GM12891 (cell line): ENCODE measurements around the gene DAZAP1.

Experiments
- POLR2AphosphoS5 ChIP-seq: IDR thresholded peaks from 2 replicates; pipeline ENCODE4 v1.6.1; 2011; ENCODE audit warnings: low read depth, low read length, control low read depth
- TAF1 ChIP-seq: IDR thresholded peaks from 2 replicates; pipeline ENCODE4 v1.6.1; 2011; ENCODE audit warnings: low read depth, low read length, control low read depth

- TF ChIP-seq POLR2AphosphoS5: no peak
- no peak for TF ChIP-seq TAF1
Measured at GRCh38 chr19:1390890-1391423, 16.4 kb upstream of the DAZAP1 start.
